ENCODE results near the gene ATP8B4.

GRCh38 chr15:49868348-49868747 lies 250.7 kb downstream of the ATP8B4 start:
- no peak for TF ChIP-seq POLR2AphosphoS5 (IDR thresholded peaks at IDR 0.05)
- TF ChIP-seq CTCF (IDR thresholded peaks at IDR 0.05): no peak

Measured in upper lobe of left lung (tissue), 4 donors.